GM10266 (cell line): ENCODE data around the gene RASGRF2.

Source experiments
- DNase-seq: peaks from one replicate; pipeline ENCODE4 v3.0.0; 2012; ENCODE audit errors: extremely low spot score
- CTCF ChIP-seq: IDR thresholded peaks from 2 replicates; pipeline ENCODE4 v1.5.1; 2012; ENCODE audit warnings: mild to moderate bottlenecking, low read depth; ENCODE audit not compliant: control insufficient read depth, insufficient read depth; ENCODE audit errors: missing control alignments

Gene RASGRF2

DNA sequence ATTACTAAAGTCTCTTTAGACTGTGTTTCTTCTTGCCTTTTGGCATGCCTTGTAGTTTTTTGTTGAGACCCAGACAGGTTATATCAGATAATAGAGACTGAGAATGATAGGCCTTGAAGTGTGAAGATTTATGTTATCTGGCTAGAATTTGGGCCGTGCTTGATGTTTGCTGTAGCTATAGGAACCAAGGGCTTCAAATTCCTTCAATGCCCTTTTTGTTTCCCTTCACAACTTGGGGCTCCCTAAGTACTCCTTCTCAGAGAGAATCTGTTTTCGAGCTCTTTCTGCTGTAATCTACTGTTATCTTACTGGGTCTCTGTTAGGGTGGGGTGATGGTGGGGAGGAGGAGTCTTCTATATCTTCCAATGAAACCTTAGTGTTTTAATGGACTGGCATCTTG is 177.7 kb downstream of the RASGRF2 start:
- TF ChIP-seq CTCF = no peak
- DNase-seq = no peak

GRCh38 chr5:81140441-81140840 is 180.3 kb downstream of the RASGRF2 start:
- DNase-seq = no peak
- no peak for TF ChIP-seq CTCF

DNA sequence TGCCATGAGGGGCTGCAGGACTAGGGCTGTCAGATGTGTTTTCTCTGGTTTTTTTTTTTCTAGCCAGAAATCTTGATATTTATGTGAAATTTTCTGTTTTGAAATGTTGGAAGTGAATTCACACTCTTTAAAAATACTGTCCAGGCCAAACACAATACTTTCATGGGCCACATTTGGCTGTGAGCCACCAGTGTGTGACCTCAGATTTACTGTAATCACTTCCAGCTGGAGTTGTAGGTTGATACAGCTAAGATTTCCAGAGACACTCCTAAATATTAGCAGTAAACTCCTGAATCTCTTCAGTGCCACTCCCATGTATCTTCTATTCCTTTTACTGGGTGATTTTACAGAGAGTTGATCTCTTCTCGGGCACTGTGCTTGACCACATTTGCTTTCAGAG is 180.8 kb downstream of the RASGRF2 start:
- no peak for TF ChIP-seq CTCF
- no peak for DNase-seq

DNA sequence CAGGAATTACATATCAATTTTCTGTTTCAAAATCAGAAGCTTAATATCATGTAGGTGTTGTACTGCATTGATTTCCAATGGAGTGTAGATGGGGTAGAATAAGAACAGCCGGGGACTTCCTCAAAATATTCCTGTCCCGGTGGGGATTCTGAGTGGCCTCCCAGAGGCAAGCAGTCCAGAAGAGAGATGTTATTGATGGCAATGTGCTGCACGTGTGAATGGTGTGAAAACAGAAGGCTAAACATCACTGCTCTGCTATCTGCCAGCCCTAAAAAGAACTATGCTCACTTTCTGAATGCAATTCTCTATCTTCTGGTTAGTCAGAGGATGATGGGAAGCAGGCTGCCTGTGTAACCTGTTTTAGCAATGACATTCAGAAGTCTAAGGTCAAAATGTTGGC is 181.9 kb downstream of the RASGRF2 start:
- no peak for DNase-seq
- no peak for TF ChIP-seq CTCF

- no peak for TF ChIP-seq CTCF
- no peak for DNase-seq
Measured at GRCh38 chr5:81145329-81145935, 185.3 kb downstream of the RASGRF2 start.

DNA sequence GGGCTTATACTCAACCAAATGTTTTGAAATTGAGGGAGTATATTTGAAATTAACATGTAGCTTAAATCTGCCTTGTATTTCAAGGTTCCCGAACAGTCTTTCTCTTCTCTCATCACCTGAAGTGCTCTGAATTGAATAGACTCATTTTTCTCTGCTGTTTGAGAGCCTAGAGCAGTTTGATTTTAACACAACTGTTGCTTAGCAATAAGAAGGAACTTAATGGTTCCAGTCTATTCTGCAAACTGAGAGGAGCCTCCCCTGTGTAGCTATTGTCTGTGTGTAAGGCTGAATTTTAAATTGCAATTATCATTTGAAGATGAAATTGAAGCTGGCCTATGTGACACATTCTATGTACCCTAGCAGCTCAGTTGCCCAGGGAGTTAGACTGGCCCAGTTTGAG is 185.9 kb downstream of the RASGRF2 start:
- no peak for TF ChIP-seq CTCF
- DNase-seq = no peak

DNA sequence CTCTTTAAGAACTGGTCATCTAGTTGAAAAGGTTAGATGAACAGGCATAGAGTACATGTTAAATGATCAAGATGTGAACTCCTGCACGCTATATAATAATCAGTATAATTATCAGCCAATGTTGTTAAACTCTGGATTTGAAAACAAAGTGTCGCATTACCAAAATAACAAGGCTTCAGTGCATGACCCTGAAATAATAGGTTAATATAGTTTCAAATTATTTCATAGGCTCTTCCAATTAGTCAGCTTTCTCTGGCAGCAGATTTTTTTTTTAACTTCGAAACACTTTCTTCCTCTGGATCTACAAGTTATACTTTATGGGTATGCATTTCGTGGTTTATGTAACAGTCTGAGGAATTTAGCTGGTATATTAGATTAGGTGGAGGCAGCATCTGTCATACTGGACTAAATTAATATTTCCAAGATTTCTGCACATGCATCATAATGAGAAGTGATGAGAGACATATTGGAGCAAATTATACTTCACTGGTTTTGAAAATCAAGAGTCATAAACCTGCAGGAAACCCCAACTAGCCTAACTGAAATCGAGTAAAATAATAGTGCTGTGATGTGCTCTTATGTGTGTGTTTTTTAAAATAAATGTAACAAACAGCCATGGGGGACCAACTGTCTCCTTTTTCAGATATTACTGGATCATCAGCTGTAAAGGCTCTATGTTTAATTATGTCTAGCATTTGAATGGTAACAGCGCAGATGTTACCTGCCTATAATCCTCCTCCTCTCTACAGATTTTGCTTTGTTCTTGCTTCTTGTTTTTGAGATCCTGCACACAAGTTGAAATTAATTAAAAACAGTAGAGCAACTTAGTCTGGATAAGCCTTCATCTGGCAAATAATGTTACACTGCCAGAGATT is 187.1 kb downstream of the RASGRF2 start:
- no peak for TF ChIP-seq CTCF
- no peak for DNase-seq
